LNCaP clone FGC (cell line): ENCODE data around the gene PATL2.

Experiments
- DNase-seq: peaks from one replicate; pipeline ENCODE4 v3.0.0-alpha.2; 2011; ENCODE audit warnings: low read depth
- H3K4me3 ChIP-seq: 2 replicates; pipeline ENCODE4 v1.5.1; 2011; ENCODE audit warnings: mild to moderate bottlenecking, low read depth, low read length, control low read depth
- CTCF ChIP-seq: IDR thresholded peaks from 2 replicates; pipeline ENCODE4 v1.5.1; 2012; ENCODE audit warnings: mild to moderate bottlenecking; ENCODE audit not compliant: control insufficient read depth, insufficient read depth; ENCODE audit errors: extremely low read depth

PATL2 gene

GRCh38 chr15:44663410-44664308, 47.5 kb downstream of the PATL2 start, which contains the start of gene SPG11:
Gene SPG11, minus strand, starts transcription at chr15:44663662. Its CDS starts 15 bp downstream, at chr15:44663647.
- H3K4me3 ChIP-seq: peak within 1 kb of the TSS; percentile 94
- peak; percentile 89 for TF ChIP-seq CTCF
- peak; percentile 93 for DNase-seq

GRCh38 chr15:44662478-44663409, 48.4 kb downstream of the PATL2 start:
- DNase-seq: peak; percentile 36
- TF ChIP-seq CTCF: no peak
- peak overlapping the region; percentile 94 for H3K4me3 ChIP-seq

GRCh38 chr15:44661576-44661975, 49.5 kb downstream of the PATL2 start:
- no peak for TF ChIP-seq CTCF
- no peak overlapping the region for H3K4me3 ChIP-seq
- DNase-seq: no peak

- H3K4me3 ChIP-seq: no peak overlapping the region
- no peak for DNase-seq
- no peak for TF ChIP-seq CTCF
Observed at GRCh38 chr15:44659056-44659455, 52.1 kb downstream of the PATL2 start.

GRCh38 chr15:44657378-44657777, 53.7 kb downstream of the PATL2 start:
- no peak for DNase-seq
- H3K4me3 ChIP-seq: no peak overlapping the region
- TF ChIP-seq CTCF: no peak

- no peak for DNase-seq
- no peak for TF ChIP-seq CTCF
- H3K4me3 ChIP-seq: no peak overlapping the region
Observed at GRCh38 chr15:44656913-44657312, 54.2 kb downstream of the PATL2 start.
